ENCODE results near the gene SLC15A1. TPM values are rescaled to one million over a fixed set of nuclear protein-coding genes. Genes with fewer than 3 reads are reported as not detected.

SLC15A1 gene
- total RNA-seq, 4 donors from 2014 or later, result 0.19 to 5.3 (median 2.3) TPM

Small RNA genes within 50 kb of the gene (small RNA-seq; reads per million reads assigned to genes)
- 0 reads per million in 4 donors for gene RN7SL60P

Other genes with a start within 250 kb of the SLC15A1 start
- gene STK24, start 175.6 kb downstream of the SLC15A1 start, total RNA-seq, result 100 to 1,000 TPM; 119 to 156 (median 130) TPM
- 100 to 1,000 TPM in 3 of 4 donors, 10 to 100 TPM in 1; 94.7 to 240 (median 150) TPM for gene DOCK9, start 225.4 kb upstream of the SLC15A1 start, total RNA-seq

Data from esophagus squamous epithelium (tissue), 4 donors.